ENCODE measurements around the gene FOXD4.
"Not testable (repeated sequence)": the region's sequence is repeated elsewhere in the genome, so short reads cannot be mapped to it uniquely, and the experiment has no call there.

GRCh38 chr9:87860-88259 lies 30.4 kb downstream of the FOXD4 start:
- TF ChIP-seq CTCF (optimal IDR thresholded peaks at IDR 0.05 in 1 of 3, IDR thresholded peaks at IDR 0.05 in 1 of 3, conservative IDR thresholded peaks at IDR 0.05 in 1 of 3; ENCODE audit: extremely low read depth in 1 of 3, insufficient read depth in 2 of 3, low read length in 3 of 3); EZH2 (IDR thresholded peaks at IDR 0.05; ENCODE audit: low read length): not testable (repeated sequence)

All from keratinocyte (primary cell).